HL-60 (cell line): ENCODE data around the gene KLF2.

Source experiments
- CTCF ChIP-seq: IDR thresholded peaks from one replicate; pipeline ENCODE4 v1.5.1; 2011; ENCODE audit warnings: low read length, control low read depth, inconsistent platforms; ENCODE audit not compliant: insufficient read depth
- POLR2AphosphoS5 ChIP-seq: IDR thresholded peaks from 2 replicates; pipeline ENCODE4 v1.6.1; 2012; ENCODE audit warnings: low read depth

- TF ChIP-seq CTCF (no peak), POLR2AphosphoS5 (no peak)
Observed at GRCh38 chr19:16303755-16304154, 20.9 kb upstream of the KLF2 start.
